ENCODE measurements around the gene C1QTNF9B. TPM values are rescaled to one million over a fixed set of nuclear protein-coding genes. Genes with fewer than 3 reads are reported as not detected.

Gene C1QTNF9B
- total and polyA plus RNA-seq, 2 of the 13 experiments (the other 11 are each of a cell fraction or from before 2014, with no cell fraction given) = not detected

- TF ChIP-seq KIAA2018 (CRISPR knock-in tag; IDR thresholded peaks at IDR 0.05; ENCODE audit: borderline replicate concordance) = no peak
- no peak for TF ChIP-seq BCLAF1 (IDR thresholded peaks at IDR 0.05)
- no peak for TF ChIP-seq E2F5 (CRISPR knock-in tag; conservative IDR thresholded peaks at IDR 0.05)
- no peak for TF ChIP-seq ZNF414 (CRISPR knock-in tag; IDR thresholded peaks at IDR 0.05)
These were observed 41.9 kb downstream of the C1QTNF9B start (continued) for GRCh38 chr13:23855360-23855759.

All from HepG2 (cell line).